HG02840 (cell line): ENCODE results near the gene KMT2E.

ENCODE experiments used
- ATAC-seq: cut with Tn5 transposase; IDR thresholded peaks from one replicate; pipeline ENCODE4 v1.9.1; 2021; ENCODE audit warnings: mild to moderate bottlenecking, moderate library complexity, moderate number of reproducible peaks; ENCODE audit not compliant: unreplicated experiment, low FRiP score

Gene KMT2E

DNA sequence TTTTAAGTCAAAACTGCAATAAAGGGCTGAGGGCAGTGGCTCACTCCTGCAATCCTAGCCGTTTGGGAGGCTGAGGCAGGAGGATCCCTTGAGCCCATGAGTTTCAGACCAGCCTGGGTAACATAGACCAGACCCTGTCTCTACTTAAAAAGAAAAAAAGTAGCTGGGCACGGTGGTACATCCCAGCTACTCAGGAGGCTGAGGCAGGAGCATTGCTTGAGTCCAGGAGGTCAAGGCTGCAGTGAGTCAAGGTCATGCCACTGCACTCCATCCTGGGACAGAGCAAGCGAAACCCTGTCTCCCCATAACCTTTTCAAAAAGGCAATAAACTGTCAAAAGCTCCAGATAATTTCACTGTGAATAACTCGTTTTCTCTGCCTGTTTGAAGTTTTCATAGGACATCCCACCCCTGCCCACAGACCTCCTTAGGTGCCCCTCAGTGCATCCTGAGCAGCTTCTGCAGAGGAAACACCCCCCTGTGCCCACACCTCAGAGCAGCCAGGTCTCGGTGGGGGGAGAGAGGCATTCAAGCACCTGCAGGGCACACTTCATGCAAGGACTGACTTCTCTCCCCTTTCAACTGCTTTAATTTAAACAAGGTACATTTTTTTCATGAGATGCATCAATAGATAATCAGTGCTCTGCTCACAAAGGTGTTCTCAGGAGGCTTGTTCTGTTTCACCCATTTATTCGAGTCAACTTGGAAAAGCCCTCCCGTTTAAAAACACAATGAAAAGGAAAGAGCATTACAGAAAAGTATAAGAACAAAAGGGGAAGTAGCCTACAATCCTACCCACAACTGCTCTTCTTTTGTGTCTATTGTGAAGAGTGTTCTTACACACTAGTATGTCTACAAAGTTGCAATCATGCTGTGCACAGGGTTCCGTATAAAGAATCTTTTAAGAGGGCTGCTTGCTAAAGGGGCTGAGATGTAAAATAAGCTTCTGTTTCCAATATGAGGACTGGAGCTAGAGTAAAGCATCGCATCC is 104.9 kb downstream of the KMT2E start:
- ATAC-seq: no peak

DNA sequence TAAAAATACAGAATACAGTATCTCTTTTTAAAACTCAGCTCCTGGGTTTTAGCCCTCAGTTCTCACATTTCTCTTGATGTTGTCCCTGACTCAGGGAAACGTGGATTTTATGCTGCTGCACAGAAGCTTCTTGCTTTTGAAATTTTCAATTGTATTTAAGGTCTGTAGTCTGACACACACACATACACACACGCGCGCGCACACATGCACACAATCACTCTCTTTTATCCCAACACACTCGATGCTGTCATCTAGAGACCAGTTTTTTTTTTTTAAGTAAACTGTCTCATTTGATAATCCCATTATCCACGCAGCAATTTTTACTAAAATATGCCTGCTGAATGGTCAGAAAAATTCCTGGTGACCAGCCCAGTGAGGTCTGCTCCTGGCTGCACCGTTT is 108.6 kb downstream of the KMT2E start:
- ATAC-seq: no peak

GRCh38 chr7:105125745-105126144 is 111.7 kb downstream of the KMT2E start:
- ATAC-seq: no peak

DNA sequence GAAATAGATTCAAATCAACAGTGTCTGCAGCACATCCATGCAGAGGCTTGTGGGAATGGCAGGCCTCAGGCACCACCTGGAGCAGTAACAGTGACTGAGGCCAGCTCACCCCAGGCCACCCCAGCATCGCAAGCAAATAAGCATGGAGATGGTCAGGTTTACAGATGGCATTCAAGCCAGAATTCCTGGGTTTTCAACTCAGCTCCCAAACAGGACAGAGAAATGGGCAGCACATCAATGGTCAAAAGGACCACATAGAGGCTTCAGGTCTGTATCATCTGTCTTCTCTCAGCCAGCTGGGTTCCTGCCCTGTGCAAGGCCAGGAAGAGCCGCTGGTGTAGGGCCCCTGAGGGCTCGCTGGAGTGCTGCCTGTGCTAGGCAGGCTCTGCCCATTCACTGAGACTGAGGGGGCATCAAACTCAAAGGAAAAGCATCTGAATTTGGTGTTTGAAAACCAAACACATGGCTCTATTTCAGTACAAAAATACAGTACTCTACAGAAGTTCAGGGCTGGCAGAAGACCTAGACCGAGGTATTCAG is 112.5 kb downstream of the KMT2E start:
- ATAC-seq: no peak

GRCh38 chr7:105127179-105127578 is 113.2 kb downstream of the KMT2E start:
- no peak for ATAC-seq

DNA sequence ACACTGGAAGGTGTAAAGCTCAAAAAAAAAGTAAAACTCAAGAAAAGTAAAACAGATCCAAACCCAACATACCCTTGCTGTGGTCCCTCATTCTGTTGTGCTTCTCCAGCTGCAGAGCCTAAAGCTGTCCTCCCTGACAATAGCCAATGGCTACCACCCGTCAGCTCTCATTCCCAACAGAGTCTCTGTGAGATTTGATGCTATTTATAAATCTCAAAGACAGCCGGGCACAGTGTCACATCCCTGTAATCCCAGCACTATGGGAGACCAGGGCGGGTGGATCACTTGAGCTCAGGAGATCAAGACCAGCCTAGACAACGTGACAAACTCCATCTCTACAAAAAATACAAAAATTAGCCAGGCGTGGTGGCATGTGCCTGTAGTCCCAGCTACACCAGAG is 116.0 kb downstream of the KMT2E start:
- no peak for ATAC-seq

DNA sequence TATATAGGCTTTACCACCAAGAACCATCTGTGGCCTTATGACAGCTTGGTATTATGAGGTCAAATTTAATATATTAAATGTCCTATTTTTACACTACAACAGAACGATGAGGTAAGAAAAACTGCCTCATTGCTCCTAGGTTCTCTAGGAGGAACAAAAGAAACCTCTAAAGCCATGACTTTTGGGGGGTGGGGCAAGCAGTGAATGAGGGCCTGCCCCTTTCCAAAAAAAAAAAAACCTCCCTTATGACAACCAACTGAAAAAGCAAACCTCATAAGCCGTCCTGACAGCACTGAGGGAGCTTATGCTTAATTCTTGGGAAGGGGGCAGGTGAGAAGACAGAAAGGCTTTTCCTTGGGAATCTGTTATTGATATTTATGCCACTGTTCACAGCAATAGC is 116.6 kb downstream of the KMT2E start:
- no peak for ATAC-seq

DNA sequence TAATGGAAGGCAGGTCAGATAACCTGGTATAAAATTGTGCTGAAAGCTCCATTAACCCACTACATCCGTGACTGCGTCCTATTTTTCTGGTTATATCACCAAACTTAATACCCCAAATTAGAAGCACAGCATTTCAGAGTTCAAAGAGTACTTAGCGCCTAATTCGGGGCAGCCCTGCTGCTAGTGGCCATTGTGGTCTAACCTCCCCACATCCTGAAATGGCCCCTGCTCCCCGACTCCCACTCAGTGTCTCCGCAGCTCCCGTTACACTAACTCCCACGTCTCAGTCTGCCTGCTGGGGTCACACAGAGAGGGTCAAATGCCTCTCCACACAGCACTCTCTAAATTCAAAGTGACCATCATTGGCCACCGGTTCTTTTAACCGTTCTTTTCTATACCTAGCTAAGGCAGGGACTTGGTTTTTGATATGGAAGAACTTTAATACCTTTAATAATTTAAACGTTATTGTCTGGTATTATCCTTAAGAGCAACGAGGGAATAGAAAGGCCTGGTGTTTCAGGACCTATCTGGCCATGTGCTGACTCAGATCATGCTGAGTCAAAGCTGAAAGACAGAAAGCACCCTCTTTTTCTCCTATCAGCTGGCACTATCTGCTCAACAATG is 117.1 kb downstream of the KMT2E start:
- no peak for ATAC-seq

- no peak for ATAC-seq
These were observed 117.9 kb downstream of the KMT2E start for GRCh38 chr7:105131890-105132289.

GRCh38 chr7:105132335-105132734 is 118.3 kb downstream of the KMT2E start:
- ATAC-seq: no peak

- no peak for ATAC-seq
These were observed 118.8 kb downstream of the KMT2E start for GRCh38 chr7:105132835-105133234.

GRCh38 chr7:105133358-105133757 is 119.4 kb downstream of the KMT2E start:
- no peak for ATAC-seq

DNA sequence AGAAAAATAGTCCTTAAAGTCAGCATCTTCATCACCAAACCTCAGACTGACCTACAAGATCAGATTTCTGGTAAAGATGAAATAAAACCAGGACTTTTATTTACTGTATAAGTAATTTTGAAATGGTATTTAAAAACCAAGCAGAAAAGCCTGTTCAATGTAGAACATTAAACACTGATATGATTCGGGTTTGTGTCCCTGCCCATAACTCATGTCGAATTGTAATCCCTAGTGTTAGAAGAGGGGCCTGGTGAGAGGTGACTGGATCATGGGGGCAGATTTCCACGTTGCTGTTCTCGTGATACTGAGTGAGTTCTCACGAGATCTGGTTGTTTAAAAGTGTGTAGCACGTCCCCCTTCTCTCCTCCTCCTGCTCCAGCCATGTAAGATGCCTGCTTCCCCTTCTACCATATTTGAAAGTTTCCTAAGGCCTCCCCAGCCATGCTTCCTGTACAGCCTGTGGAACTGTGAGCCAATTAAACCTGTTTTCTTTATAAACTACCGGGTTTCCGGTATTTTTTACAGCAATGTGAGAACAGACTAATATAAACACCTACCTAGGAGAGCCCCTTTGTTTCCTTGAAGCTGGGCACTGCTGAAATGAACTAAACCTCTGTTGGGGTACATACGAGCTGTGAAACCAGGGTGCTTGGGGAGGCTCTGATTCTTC is 120.1 kb downstream of the KMT2E start:
- no peak for ATAC-seq

DNA sequence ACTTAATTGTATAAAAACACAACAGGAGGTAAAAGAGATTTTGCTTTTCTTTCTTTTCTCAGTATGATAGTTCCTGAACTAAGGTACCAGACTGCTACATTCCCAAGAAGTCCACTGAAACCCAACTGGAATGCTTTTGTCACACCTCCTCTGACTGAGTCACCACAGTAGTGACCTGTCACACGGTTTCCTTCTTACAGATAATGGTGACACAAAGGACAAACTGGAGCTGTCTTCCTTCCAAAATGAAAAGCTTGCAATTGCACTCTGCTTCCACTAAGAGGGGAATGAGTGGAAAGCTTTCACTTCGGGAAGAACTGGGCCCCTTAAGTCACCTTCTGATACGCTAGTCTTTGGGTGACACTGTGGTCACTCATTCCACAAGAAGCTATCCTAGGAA is 122.2 kb downstream of the KMT2E start:
- no peak for ATAC-seq

DNA sequence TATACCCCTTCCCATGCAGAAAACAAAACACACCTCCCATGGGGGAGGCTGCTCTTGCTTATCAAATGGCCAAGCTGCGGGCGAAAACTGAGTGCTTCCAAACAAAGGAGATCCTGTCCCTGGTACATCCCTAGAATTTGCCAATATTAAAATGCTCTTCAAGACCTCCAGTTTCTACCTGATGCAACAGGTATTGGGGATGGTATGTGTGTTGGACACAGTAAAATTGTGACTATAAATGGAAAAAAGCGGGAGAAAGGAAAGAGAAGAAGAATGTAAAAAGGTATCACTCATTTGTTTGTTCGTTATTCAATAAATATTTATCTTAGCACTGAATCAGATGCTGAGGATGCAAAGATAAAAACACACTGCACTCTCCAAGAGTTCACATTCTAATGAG is 123.9 kb downstream of the KMT2E start:
- no peak for ATAC-seq

- ATAC-seq: no peak
These were observed 125.4 kb downstream of the KMT2E start for GRCh38 chr7:105139381-105139780.

DNA sequence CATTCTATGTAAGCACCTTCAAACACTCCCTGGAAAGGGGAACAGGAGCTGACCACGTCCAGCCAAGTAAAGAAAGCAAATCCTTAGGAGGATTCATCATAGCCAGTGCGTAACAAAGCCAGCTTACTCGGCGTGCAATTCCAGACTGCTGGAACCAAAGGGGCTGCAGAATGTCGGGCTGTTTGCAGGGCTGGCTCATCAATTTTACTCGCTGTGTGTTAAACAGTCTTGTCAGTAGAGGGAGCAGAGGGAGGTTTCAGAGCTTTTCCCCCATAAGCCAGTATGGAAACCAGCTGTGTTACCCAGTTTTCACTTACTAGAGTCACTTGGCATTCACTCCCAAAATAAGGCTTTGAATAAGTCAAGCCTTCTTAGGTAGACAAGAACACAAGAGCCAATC is 127.1 kb downstream of the KMT2E start:
- ATAC-seq: no peak

DNA sequence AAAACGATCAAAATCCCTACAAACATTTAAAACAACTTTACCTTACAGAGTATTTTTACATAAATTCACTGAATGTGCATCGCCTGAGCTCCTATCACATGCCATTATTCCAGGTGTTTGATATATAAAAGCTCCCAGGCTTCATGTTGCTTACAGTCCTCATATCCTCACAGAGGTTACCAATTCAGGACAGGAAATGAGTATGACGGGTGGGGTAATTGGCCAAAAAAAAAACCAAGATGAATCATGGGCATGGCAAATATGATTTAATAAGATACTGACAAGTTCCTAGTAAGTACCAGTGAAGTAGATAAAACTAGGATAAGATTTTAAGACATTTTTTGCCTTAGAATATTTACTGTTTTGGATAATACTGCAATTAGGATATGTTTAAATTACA is 135.8 kb downstream of the KMT2E start:
- ATAC-seq: no peak

GRCh38 chr7:105151152-105151551 is 137.1 kb downstream of the KMT2E start:
- ATAC-seq: no peak

DNA sequence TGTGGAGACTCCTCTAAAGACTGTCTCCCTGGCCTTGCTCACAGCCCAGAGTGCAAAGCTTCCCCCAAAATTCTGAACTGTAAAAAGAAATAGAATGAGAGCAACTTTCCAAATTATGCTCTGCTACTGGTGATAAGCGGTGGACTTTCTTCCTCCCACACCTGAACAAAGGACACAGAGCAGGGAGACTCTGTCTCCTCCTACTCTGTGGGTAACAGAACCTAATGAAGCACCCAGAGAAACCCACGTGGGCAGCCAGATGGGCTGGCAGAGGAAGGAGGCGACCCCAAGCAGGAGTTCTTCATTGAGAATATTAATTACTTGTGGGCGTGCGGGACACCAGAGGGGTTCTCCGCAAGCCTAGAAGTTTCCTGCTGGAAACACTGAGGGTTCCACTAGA is 139.5 kb downstream of the KMT2E start:
- no peak for ATAC-seq

- no peak for ATAC-seq
These were observed 140.1 kb downstream of the KMT2E start for GRCh38 chr7:105154084-105154483.
